ENCODE data around the gene GPX7.

Gene GPX7

DNA sequence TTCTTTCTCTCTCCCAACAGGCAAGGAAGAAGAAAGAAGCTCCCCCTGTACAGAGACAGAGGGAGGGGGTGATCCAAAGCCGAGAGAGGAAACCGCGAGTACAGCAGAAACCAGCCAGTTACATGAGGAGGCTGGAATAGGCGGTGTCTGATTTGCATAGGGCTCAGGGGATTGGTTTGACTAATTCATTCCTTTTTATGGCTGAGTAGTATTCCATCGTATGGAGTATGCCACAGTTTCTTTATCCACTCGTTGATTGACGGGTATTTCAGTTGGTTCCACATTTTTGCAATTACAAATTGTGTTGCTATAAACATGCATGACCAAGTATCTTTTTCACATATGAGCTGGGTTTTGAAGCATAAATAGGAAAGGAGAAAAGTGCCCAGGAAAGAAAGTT, 3.4 kb upstream of the GPX7 start:
- H3K27ac Mint-ChIP-seq = no peak overlapping the region

DNA sequence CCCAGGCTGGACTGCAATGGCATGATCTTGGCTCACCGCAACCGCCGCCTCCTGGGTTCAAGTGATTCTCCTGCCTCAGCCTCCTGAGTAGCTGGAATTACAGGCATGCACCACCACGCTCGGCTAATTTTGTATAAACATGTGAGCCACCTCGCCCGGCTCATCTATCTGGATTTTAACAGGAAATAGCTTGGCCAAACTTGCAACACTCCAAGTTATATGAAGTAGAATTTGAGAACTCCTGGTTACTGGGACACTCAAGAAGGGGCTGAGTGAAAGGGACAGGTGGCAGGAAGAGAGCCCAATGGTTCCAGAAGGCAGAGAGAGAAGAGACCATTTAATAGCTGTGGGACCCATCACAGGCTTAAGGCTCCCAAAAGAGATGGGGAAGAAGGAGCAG, 2.9 kb upstream of the GPX7 start:
- H3K4me3 Mint-ChIP-seq = no peak overlapping the region
- H3K27ac Mint-ChIP-seq = no peak overlapping the region
- DNase-seq (ENCODE audit: low spot score) = no peak
- H3K4me1 Mint-ChIP-seq (ENCODE audit: low read depth) = peaks cover 20% of the 10 kb centered on the region
- H3K27me3 Mint-ChIP-seq (ENCODE audit: low read depth) = peaks cover 9% of the 10 kb centered on the region
- H3K36me3 Mint-ChIP-seq (ENCODE audit: low read depth) = peaks cover 1% of the 10 kb centered on the region
- no peaks in the 10 kb centered on the region for H3K9me3 Mint-ChIP-seq

More for the DNA sequence above, 3.4 kb upstream of the GPX7 start:
- Mint-ChIP-seq H3K4me1 (ENCODE audit: low read depth) (peaks cover 16% of the 10 kb centered on the region), H3K27me3 (ENCODE audit: low read depth) (peaks cover 9% of the 10 kb centered on the region), H3K36me3 (ENCODE audit: low read depth) (peaks cover 1% of the 10 kb centered on the region), H3K9me3 (no peaks in the 10 kb centered on the region), H3K4me3 (no peak overlapping the region)
- DNase-seq (ENCODE audit: low spot score) = no peak

DNA sequence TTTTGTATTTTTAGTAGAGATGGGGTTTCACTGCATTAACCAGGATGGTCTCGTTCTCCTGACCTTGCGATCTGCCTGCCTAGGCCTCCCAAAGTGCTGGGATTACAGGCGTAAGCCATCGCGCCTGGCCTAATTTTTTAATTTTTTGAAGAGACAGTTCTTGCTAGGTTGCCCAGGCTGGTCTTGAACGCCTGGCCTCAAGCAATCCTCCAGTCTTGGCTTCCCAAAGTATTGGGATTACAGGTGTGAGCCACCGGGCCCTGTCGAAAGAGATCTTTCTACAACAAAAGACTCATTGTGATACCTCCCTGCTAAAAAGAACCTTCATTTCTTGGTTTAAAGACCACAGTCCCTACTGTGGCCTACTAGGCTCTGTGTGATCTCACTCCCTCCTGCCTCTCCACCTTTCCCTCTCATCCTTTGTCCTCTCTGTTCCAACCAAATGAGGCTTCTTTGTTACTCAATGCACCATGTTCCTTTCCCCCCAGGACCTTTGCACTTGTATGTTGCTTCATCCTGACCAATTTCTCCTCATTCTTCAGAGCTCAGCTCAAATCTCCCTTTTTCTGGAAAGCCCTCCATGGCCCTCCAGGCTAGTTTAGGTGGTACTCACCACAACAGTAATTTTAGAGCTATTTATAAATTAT, 1.5 kb upstream of the GPX7 start:
- Mint-ChIP-seq H3K27ac (peak overlapping the region; percentile 4), H3K27me3 (ENCODE audit: low read depth) (peaks cover 5% of the 10 kb centered on the region), H3K4me1 (ENCODE audit: low read depth) (peaks cover 23% of the 10 kb centered on the region), H3K36me3 (ENCODE audit: low read depth) (peaks cover 1% of the 10 kb centered on the region), H3K9me3 (no peaks in the 10 kb centered on the region), H3K4me3 (no peak overlapping the region)
- DNase-seq (ENCODE audit: low spot score) = no peak

DNA sequence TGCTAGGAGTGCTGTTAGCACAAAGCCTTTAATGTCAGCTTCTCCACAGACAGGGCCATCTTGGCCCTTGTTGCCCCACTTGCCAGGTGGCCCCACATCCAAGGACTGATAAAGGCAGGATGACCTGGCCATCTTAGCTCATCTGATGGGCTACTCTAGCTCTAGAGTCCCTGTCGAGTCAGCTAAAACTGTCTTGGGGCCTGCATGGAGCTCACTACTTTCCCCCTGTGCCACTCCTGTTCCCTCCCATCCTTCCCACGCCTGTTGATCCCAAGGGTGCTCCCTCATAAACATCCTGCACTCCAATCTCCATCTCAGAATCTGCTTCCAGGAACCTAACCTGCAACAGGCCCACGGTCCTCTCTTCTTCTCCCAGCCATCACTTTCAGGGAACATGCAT, 652 bp upstream of the GPX7 start:
- Mint-ChIP-seq H3K4me1 (ENCODE audit: low read depth) (peaks cover 26% of the 10 kb centered on the region), H3K36me3 (ENCODE audit: low read depth) (peaks cover 4% of the 10 kb centered on the region), H3K27me3 (ENCODE audit: low read depth) (peaks cover 5% of the 10 kb centered on the region), H3K27ac (peak overlapping the region; percentile 62), H3K9me3 (no peaks in the 10 kb centered on the region), H3K4me3 (peak overlapping the region; percentile 77)
- DNase-seq (ENCODE audit: low spot score) = no peak

DNA sequence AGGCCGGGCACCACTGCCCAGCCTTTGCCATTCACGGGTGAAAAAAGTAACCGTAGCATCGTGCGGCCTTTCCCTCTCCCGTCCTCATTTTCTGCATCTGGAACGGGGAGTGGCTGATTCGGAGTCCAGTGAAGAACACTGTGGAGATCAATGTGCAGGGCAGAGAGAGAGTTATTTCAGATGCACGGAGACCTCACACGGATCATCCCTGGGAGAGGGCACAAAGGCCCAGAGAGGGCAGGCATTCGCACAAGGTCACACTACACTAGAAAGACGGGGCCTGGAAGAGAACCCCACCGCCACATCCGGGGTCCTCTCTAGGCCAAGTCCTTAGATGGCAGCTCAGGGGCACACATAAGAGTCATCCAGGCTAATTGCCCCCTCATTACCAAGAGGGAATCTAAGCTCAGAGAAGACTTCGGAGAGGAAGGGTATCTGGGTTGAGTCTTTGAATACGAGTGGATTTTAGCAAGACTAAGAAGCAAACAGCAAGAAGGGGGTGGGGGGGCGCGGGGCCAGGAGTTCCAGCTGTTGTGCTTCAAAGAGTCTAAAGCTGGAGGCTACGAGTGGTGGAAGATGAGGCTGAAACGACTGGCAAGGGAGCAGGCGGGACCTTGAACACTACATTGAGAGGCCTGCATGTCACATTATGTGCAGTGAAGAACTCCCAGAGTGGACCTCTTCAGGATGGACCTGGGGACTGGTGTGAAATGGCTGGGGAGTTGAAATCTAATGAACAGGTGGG, 857 bp downstream of the GPX7 start:
- Mint-ChIP-seq H3K4me3 (peak overlapping the region; percentile 89), H3K9me3 (no peaks in the 10 kb centered on the region), H3K36me3 (ENCODE audit: low read depth) (peaks cover 14% of the 10 kb centered on the region), H3K27me3 (ENCODE audit: low read depth) (peaks cover 1% of the 10 kb centered on the region), H3K27ac (peak overlapping the region; percentile 90), H3K4me1 (ENCODE audit: low read depth) (peaks cover 26% of the 10 kb centered on the region)
- peak; percentile 9 for DNase-seq (ENCODE audit: low spot score)

DNA sequence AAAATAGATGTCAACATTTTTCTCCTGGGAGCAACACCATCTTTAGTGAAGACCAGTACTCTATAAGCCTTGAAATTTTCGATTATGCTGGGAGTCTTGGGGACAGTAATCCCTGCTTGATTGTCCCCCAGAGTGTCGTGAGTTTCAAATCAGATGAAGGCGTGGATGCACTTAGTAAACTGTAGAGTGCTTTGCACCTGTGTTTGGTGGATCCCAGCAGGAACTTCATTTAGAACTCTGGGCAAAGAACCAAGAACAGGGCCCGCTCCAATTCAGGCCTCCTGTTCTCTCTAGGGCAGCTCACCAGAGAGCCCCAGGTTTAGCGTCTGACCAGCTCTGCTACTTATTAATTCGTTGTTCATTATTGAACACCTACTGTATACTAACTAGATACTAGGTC, 1.5 kb downstream of the GPX7 start:
- Mint-ChIP-seq H3K9me3 (no peaks in the 10 kb centered on the region), H3K27ac (peak overlapping the region; percentile 90), H3K36me3 (ENCODE audit: low read depth) (peaks cover 14% of the 10 kb centered on the region), H3K4me1 (ENCODE audit: low read depth) (peaks cover 26% of the 10 kb centered on the region), H3K27me3 (ENCODE audit: low read depth) (no peaks in the 10 kb centered on the region), H3K4me3 (peak overlapping the region; percentile 89)
- no peak for DNase-seq (ENCODE audit: low spot score)

DNA sequence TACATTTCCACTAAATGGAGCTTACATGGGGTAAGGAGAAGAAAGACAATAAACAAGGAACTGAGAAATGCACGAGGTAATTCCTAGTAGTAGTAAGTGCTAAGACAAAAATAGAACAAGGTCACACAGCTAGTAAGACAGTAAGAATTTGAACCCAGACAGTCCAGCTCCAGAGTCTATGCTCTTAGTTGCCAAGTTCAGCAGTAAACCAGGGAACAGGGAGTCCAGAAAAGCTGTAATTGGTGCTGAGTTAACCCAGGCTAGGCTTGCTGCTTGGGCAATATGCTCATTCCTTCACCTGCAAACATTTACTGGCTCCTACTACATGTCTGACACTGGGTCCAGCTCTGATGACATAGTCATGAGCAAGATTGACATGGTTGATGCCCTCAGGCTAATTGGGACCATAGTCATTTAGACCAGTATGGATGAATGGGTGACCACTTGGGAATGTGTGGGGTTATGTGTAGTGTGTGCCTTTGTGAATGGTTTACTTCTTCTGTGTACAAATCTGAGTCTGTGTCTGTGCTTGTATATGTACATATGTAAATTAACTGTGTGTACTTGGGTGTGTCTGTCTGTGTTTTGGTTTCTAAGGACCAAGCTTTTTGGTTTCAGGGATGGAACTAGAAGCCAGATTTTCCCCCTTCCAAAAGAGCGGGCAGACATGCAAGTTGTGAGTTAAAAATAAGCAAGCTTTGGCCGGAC, 2.0 kb downstream of the GPX7 start:
- no peaks in the 10 kb centered on the region for H3K27me3 Mint-ChIP-seq (ENCODE audit: low read depth)

DNA sequence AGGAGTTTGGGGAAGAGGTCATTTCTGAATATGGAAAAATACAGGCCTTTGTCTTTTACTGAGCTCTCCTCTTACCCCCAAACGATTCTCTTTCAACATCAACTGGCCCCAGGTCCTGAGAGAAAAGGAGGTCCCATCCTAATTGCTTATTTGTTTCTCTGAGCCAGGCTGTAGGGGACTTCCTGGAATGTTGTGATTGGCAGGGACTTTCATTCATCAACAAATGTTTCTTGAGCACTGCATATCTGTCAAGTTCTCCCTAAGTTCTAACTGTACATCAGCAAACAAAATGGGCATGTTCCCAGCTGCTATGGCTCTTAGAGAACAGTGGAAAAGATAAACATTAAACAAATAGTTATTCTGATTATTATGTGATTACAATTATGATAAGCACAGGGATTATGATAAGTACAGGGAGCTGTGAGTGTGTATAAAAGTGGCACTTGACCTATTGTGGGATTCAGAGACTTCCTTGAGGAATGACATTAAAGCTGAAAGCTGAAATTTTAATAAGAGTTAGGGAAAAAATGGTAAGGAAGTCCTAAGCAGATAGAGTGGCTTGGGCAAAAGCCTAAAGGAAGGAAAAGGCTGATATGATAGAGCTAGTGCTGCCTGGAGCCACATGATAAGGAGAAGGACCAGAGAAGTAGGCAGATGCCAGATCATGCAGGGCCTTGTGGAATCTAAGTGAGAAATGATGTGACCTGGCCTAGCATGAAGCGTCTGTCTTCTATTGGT, 11.6 kb downstream of the GPX7 start:
- peaks cover 9% of the 10 kb centered on the region for H3K4me1 Mint-ChIP-seq (ENCODE audit: low read depth)
- no peaks in the 10 kb centered on the region for H3K27me3 Mint-ChIP-seq (ENCODE audit: low read depth)
- H3K36me3 Mint-ChIP-seq (ENCODE audit: low read depth) = peaks cover 3% of the 10 kb centered on the region
- H3K27ac Mint-ChIP-seq = no peak overlapping the region
- no peak overlapping the region for H3K4me3 Mint-ChIP-seq
- no peaks in the 10 kb centered on the region for H3K9me3 Mint-ChIP-seq
- DNase-seq (ENCODE audit: low spot score) = no peak

More for the DNA sequence above, 2.0 kb downstream of the GPX7 start:
- Mint-ChIP-seq H3K4me3 (peak overlapping the region; percentile 89), H3K9me3 (no peaks in the 10 kb centered on the region), H3K4me1 (ENCODE audit: low read depth) (peaks cover 26% of the 10 kb centered on the region), H3K36me3 (ENCODE audit: low read depth) (peaks cover 14% of the 10 kb centered on the region), H3K27ac (peak overlapping the region; percentile 90)
- DNase-seq (ENCODE audit: low spot score) = no peak

DNA sequence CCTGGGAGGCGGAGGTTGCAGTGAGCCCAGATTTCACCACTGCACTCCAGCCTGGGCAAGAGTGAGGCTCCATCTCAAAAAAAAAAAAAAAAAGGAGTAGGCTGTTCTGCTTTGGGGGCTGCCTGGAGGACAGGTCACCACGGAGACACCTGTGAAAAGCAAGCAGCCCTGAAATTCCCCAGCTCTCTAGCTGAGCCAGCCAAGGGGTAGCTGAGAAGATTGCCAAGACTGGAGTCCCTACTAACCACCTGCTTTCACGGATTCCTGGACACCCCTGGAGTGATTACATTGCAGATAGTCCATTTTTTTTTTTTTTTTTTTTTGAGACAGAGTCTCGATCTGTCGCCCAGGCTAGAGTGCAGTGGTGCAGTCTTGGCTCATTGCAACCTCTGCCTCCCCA, 12.5 kb downstream of the GPX7 start:
- no peak overlapping the region for H3K27ac Mint-ChIP-seq
- H3K4me3 Mint-ChIP-seq = no peak overlapping the region
- H3K36me3 Mint-ChIP-seq (ENCODE audit: low read depth) = peaks cover 3% of the 10 kb centered on the region
- DNase-seq (ENCODE audit: low spot score) = no peak
- no peaks in the 10 kb centered on the region for H3K27me3 Mint-ChIP-seq (ENCODE audit: low read depth)
- H3K4me1 Mint-ChIP-seq (ENCODE audit: low read depth) = peaks cover 9% of the 10 kb centered on the region
- no peaks in the 10 kb centered on the region for H3K9me3 Mint-ChIP-seq

DNA sequence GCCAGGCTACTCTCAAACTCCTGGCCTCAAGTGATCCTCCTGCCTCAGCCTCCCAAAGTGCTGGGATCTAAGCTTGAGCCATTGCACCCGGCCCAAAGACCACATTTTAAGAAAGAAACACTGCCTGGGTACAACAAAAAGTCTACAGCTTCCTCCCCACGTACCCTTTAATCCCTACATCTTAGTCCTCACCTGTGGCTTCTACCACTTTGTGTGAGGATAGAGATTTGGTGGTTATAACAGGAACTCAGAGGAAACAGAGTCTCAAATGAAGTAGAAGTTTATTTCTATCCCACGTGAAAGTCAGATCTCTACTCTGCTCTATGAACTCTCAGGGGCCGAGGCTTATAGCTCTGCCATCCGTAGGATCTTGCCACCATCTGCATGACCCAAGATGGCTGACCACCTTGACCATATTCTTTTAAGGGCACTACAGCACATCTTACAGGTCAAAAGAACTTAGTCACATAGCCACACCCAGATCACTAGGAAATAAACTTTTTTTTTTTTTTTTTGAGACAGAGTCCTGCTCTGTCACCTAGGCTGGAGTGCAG, 13.4 kb downstream of the GPX7 start:
- Mint-ChIP-seq H3K4me3 (no peak overlapping the region), H3K36me3 (ENCODE audit: low read depth) (peaks cover 5% of the 10 kb centered on the region), H3K4me1 (ENCODE audit: low read depth) (peaks cover 9% of the 10 kb centered on the region), H3K27me3 (ENCODE audit: low read depth) (no peaks in the 10 kb centered on the region), H3K9me3 (peaks cover 2% of the 10 kb centered on the region), H3K27ac (no peak overlapping the region)
- no peak for DNase-seq (ENCODE audit: low spot score)

DNA sequence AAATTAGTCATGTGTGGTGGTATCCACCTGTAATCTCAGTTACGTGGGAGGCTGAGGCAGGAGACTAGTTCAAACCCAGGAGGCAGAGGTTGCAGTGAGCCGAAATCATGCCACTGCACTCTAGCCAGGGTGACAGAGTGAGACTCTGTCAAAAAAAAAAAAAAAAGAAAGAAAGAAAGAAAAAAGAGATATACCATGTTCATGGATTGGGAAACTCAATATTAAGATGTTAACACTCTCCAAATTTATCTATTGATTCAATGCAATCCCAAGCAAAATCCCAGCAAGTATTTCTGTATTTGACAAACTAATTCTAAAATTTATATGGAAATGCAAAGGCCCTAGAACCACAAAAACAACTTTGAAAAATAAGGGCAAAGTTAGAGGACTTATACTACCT, 19.8 kb downstream of the GPX7 start:
- DNase-seq (ENCODE audit: low spot score) = no peak
- peaks cover 5% of the 10 kb centered on the region for H3K4me1 Mint-ChIP-seq (ENCODE audit: low read depth)
- peaks cover 7% of the 10 kb centered on the region for H3K36me3 Mint-ChIP-seq (ENCODE audit: low read depth)
- H3K9me3 Mint-ChIP-seq = peaks cover 10% of the 10 kb centered on the region
- H3K27me3 Mint-ChIP-seq (ENCODE audit: low read depth) = peaks cover 2% of the 10 kb centered on the region
- no peak overlapping the region for H3K4me3 Mint-ChIP-seq
- H3K27ac Mint-ChIP-seq = no peak overlapping the region

DNA sequence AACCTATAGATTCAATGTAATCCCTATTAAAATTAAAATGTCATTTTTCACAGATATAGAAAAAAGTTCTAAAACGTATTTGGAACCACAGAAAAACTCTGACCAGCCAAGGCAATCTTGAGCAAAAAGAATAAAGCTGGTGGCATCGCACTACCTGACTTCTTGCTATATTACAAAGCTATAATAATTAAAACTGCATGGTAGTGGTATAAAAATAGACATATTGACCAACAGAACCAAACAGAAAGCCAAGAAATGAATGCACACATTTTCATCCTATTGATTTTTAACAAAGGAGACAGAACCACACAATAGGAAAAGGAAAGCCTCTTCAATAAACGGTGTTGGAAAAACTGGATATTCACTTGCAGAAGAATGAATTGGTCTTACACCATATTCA, 21.6 kb downstream of the GPX7 start:
- H3K27ac Mint-ChIP-seq = no peak overlapping the region
- H3K9me3 Mint-ChIP-seq = peaks cover 10% of the 10 kb centered on the region
- DNase-seq (ENCODE audit: low spot score) = no peak
- H3K4me1 Mint-ChIP-seq (ENCODE audit: low read depth) = peaks cover 5% of the 10 kb centered on the region
- peaks cover 2% of the 10 kb centered on the region for H3K27me3 Mint-ChIP-seq (ENCODE audit: low read depth)
- no peak overlapping the region for H3K4me3 Mint-ChIP-seq
- peaks cover 7% of the 10 kb centered on the region for H3K36me3 Mint-ChIP-seq (ENCODE audit: low read depth)

DNA sequence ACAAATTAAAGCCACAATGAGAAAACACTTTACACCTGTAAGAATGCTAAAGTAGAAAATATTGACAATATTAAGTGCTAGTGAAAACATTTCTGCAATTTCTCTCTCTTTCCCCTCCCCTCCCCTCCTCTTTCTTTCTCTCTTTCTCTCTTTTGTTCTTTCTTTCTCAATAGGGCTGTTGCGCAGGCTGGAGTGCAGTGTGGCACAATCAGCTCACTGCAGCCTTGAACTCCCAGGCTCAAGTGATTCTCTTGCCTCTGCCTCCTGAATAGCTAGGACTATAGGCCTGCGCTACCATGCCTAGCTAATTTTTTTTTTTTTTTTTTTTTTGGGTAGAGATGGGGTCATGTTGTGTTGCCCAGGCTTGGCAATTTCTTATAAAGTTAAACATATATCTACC, 24.9 kb downstream of the GPX7 start:
- H3K4me1 Mint-ChIP-seq (ENCODE audit: low read depth) = peaks cover 9% of the 10 kb centered on the region
- H3K27ac Mint-ChIP-seq = no peak overlapping the region
- peaks cover 4% of the 10 kb centered on the region for H3K27me3 Mint-ChIP-seq (ENCODE audit: low read depth)
- no peak overlapping the region for H3K4me3 Mint-ChIP-seq
- peaks cover under 1% of the 10 kb centered on the region for H3K36me3 Mint-ChIP-seq (ENCODE audit: low read depth)
- peaks cover 4% of the 10 kb centered on the region for H3K9me3 Mint-ChIP-seq
- no peak for DNase-seq (ENCODE audit: low spot score)

Data from T-helper 2 cell treated with Interferon-gamma antibody and Interleukin-4, amounts not matched to agents 5 μg/mL and 100 μg/mL, for 36 hours (primary cell).